ENCODE data around the gene UTP11.

Gene UTP11

GRCh38 chr1:38014724-38015424 is 2.3 kb downstream of the UTP11 start:
- Histone ChIP-seq H3K27ac (ENCODE audit: low read depth in 2 of 2, low read length in 2 of 2) (no peak overlapping the region), H3K9ac (ENCODE audit: low read depth in 1 of 2, low read length in 2 of 2) (no peak overlapping the region)

GRCh38 chr1:38015978-38016725 is 3.6 kb downstream of the UTP11 start:
- Histone ChIP-seq H3K4me1 (ENCODE audit: control insufficient read depth in 2 of 2, insufficient read depth in 2 of 2, low read length in 2 of 2) (peaks cover 14 to 15% of the 10 kb centered on the region in 2 donors), H3K36me3 (ENCODE audit: control insufficient read depth in 2 of 2, insufficient read depth in 2 of 2, low read length in 2 of 2) (peaks cover 25 to 44% of the 10 kb centered on the region in 2 donors), H3K9ac (ENCODE audit: low read depth in 1 of 2, low read length in 2 of 2) (peak overlapping the region in 1 of 2 donors; percentile 34), H3K4me3 (ENCODE audit: low read length in 2 of 2) (no peak overlapping the region), H3K27me3 (ENCODE audit: control insufficient read depth in 2 of 2, insufficient read depth in 2 of 2, low read length in 2 of 2) (no peaks in the 10 kb centered on the region), H3K27ac (ENCODE audit: low read depth in 2 of 2, low read length in 2 of 2) (peak overlapping the region in 1 of 2 donors; percentile 67), H3K9me3 (ENCODE audit: control insufficient read depth in 2 of 2, low read length in 2 of 2) (no peaks in the 10 kb centered on the region)

More at GRCh38 chr1:38014724-38015424, 2.3 kb downstream of the UTP11 start:
- Histone ChIP-seq H3K4me1 (ENCODE audit: control insufficient read depth in 2 of 2, insufficient read depth in 2 of 2, low read length in 2 of 2) (peaks cover 14 to 15% of the 10 kb centered on the region in 2 donors), H3K4me3 (ENCODE audit: low read length in 2 of 2) (no peak overlapping the region), H3K9me3 (ENCODE audit: control insufficient read depth in 2 of 2, low read length in 2 of 2) (no peaks in the 10 kb centered on the region), H3K27me3 (ENCODE audit: control insufficient read depth in 2 of 2, insufficient read depth in 2 of 2, low read length in 2 of 2) (no peaks in the 10 kb centered on the region), H3K36me3 (ENCODE audit: control insufficient read depth in 2 of 2, insufficient read depth in 2 of 2, low read length in 2 of 2) (peaks cover 18 to 39% of the 10 kb centered on the region in 2 donors)

GRCh38 chr1:38018864-38019343 is 6.4 kb downstream of the UTP11 start:
- H3K4me1 ChIP-seq (ENCODE audit: control insufficient read depth in 2 of 2, insufficient read depth in 2 of 2, low read length in 2 of 2), result peaks cover 3 to 6% of the 10 kb centered on the region in 2 donors

GRCh38 chr1:38020396-38020795 is 7.9 kb downstream of the UTP11 start:
- peaks cover 54 to 77% of the 10 kb centered on the region in 2 donors for H3K36me3 ChIP-seq (ENCODE audit: control insufficient read depth in 2 of 2, insufficient read depth in 2 of 2, low read length in 2 of 2)
- no peaks in the 10 kb centered on the region for H3K27me3 ChIP-seq (ENCODE audit: control insufficient read depth in 2 of 2, insufficient read depth in 2 of 2, low read length in 2 of 2)
- no peak overlapping the region for H3K27ac ChIP-seq (ENCODE audit: low read depth in 2 of 2, low read length in 2 of 2)
- no peaks in the 10 kb centered on the region for H3K9me3 ChIP-seq (ENCODE audit: control insufficient read depth in 2 of 2, low read length in 2 of 2)
- no peak overlapping the region for H3K9ac ChIP-seq (ENCODE audit: low read depth in 1 of 2, low read length in 2 of 2)
- H3K4me3 ChIP-seq (ENCODE audit: low read length in 2 of 2), result no peak overlapping the region
- H3K4me1 ChIP-seq (ENCODE audit: control insufficient read depth in 2 of 2, insufficient read depth in 2 of 2, low read length in 2 of 2), result no peaks in the 10 kb centered on the region

More at GRCh38 chr1:38018864-38019343, 6.4 kb downstream of the UTP11 start:
- no peak overlapping the region for H3K9ac ChIP-seq (ENCODE audit: low read depth in 1 of 2, low read length in 2 of 2)
- no peaks in the 10 kb centered on the region for H3K9me3 ChIP-seq (ENCODE audit: control insufficient read depth in 2 of 2, low read length in 2 of 2)
- H3K36me3 ChIP-seq (ENCODE audit: control insufficient read depth in 2 of 2, insufficient read depth in 2 of 2, low read length in 2 of 2), result peaks cover 44 to 70% of the 10 kb centered on the region in 2 donors
- H3K27ac ChIP-seq (ENCODE audit: low read depth in 2 of 2, low read length in 2 of 2), result no peak overlapping the region
- H3K27me3 ChIP-seq (ENCODE audit: control insufficient read depth in 2 of 2, insufficient read depth in 2 of 2, low read length in 2 of 2), result no peaks in the 10 kb centered on the region
- no peak overlapping the region for H3K4me3 ChIP-seq (ENCODE audit: low read length in 2 of 2)

- H3K4me3 ChIP-seq (ENCODE audit: low read length in 2 of 2), result no peak overlapping the region
- H3K27ac ChIP-seq (ENCODE audit: low read depth in 2 of 2, low read length in 2 of 2), result no peak overlapping the region
- no peak overlapping the region for H3K9ac ChIP-seq (ENCODE audit: low read depth in 1 of 2, low read length in 2 of 2)
- no peaks in the 10 kb centered on the region for H3K4me1 ChIP-seq (ENCODE audit: control insufficient read depth in 2 of 2, insufficient read depth in 2 of 2, low read length in 2 of 2)
- no peaks in the 10 kb centered on the region for H3K9me3 ChIP-seq (ENCODE audit: control insufficient read depth in 2 of 2, low read length in 2 of 2)
- H3K36me3 ChIP-seq (ENCODE audit: control insufficient read depth in 2 of 2, insufficient read depth in 2 of 2, low read length in 2 of 2), result peaks cover 53 to 69% of the 10 kb centered on the region in 2 donors
- H3K27me3 ChIP-seq (ENCODE audit: control insufficient read depth in 2 of 2, insufficient read depth in 2 of 2, low read length in 2 of 2), result no peaks in the 10 kb centered on the region
These were observed 9.4 kb downstream of the UTP11 start for GRCh38 chr1:38021969-38022368.

GRCh38 chr1:38022810-38023209 is 10.3 kb downstream of the UTP11 start:
- H3K9me3 ChIP-seq (ENCODE audit: control insufficient read depth in 2 of 2, low read length in 2 of 2), result no peaks in the 10 kb centered on the region
- H3K9ac ChIP-seq (ENCODE audit: low read depth in 1 of 2, low read length in 2 of 2), result no peak overlapping the region
- H3K4me1 ChIP-seq (ENCODE audit: control insufficient read depth in 2 of 2, insufficient read depth in 2 of 2, low read length in 2 of 2), result no peaks in the 10 kb centered on the region
- no peak overlapping the region for H3K27ac ChIP-seq (ENCODE audit: low read depth in 2 of 2, low read length in 2 of 2)
- H3K4me3 ChIP-seq (ENCODE audit: low read length in 2 of 2), result no peak overlapping the region
- H3K36me3 ChIP-seq (ENCODE audit: control insufficient read depth in 2 of 2, insufficient read depth in 2 of 2, low read length in 2 of 2), result peaks cover 50 to 63% of the 10 kb centered on the region in 2 donors
- no peaks in the 10 kb centered on the region for H3K27me3 ChIP-seq (ENCODE audit: control insufficient read depth in 2 of 2, insufficient read depth in 2 of 2, low read length in 2 of 2)

- H3K4me1 ChIP-seq (ENCODE audit: control insufficient read depth in 2 of 2, insufficient read depth in 2 of 2, low read length in 2 of 2), result peaks cover 7 to 8% of the 10 kb centered on the region in 2 donors
- H3K9ac ChIP-seq (ENCODE audit: low read depth in 1 of 2, low read length in 2 of 2), result no peak overlapping the region
- H3K4me3 ChIP-seq (ENCODE audit: low read length in 2 of 2), result no peak overlapping the region
- peaks cover 0 to 2% of the 10 kb centered on the region in 2 donors for H3K27me3 ChIP-seq (ENCODE audit: control insufficient read depth in 2 of 2, insufficient read depth in 2 of 2, low read length in 2 of 2)
- H3K27ac ChIP-seq (ENCODE audit: low read depth in 2 of 2, low read length in 2 of 2), result no peak overlapping the region
- no peaks in the 10 kb centered on the region for H3K9me3 ChIP-seq (ENCODE audit: control insufficient read depth in 2 of 2, low read length in 2 of 2)
- H3K36me3 ChIP-seq (ENCODE audit: control insufficient read depth in 2 of 2, insufficient read depth in 2 of 2, low read length in 2 of 2), result peaks cover 38 to 44% of the 10 kb centered on the region in 2 donors
These were observed 12.7 kb downstream of the UTP11 start for GRCh38 chr1:38025233-38025632.

- Histone ChIP-seq H3K9ac (ENCODE audit: low read depth in 1 of 2, low read length in 2 of 2) (no peak overlapping the region), H3K27ac (ENCODE audit: low read depth in 2 of 2, low read length in 2 of 2) (no peak overlapping the region), H3K4me1 (ENCODE audit: control insufficient read depth in 2 of 2, insufficient read depth in 2 of 2, low read length in 2 of 2) (peaks cover 10 to 13% of the 10 kb centered on the region in 2 donors), H3K27me3 (ENCODE audit: control insufficient read depth in 2 of 2, insufficient read depth in 2 of 2, low read length in 2 of 2) (peaks cover 0 to 2% of the 10 kb centered on the region in 2 donors), H3K9me3 (ENCODE audit: control insufficient read depth in 2 of 2, low read length in 2 of 2) (no peaks in the 10 kb centered on the region), H3K36me3 (ENCODE audit: control insufficient read depth in 2 of 2, insufficient read depth in 2 of 2, low read length in 2 of 2) (peaks cover 34 to 42% of the 10 kb centered on the region in 2 donors), H3K4me3 (ENCODE audit: low read length in 2 of 2) (no peak overlapping the region)
These were observed 13.1 kb downstream of the UTP11 start for GRCh38 chr1:38025664-38026063.

- Histone ChIP-seq H3K4me1 (ENCODE audit: control insufficient read depth in 2 of 2, insufficient read depth in 2 of 2, low read length in 2 of 2) (peaks cover 10 to 13% of the 10 kb centered on the region in 2 donors), H3K9me3 (ENCODE audit: control insufficient read depth in 2 of 2, low read length in 2 of 2) (no peaks in the 10 kb centered on the region), H3K27ac (ENCODE audit: low read depth in 2 of 2, low read length in 2 of 2) (no peak overlapping the region), H3K4me3 (ENCODE audit: low read length in 2 of 2) (no peak overlapping the region), H3K27me3 (ENCODE audit: control insufficient read depth in 2 of 2, insufficient read depth in 2 of 2, low read length in 2 of 2) (peaks cover 0 to 4% of the 10 kb centered on the region in 2 donors), H3K9ac (ENCODE audit: low read depth in 1 of 2, low read length in 2 of 2) (no peak overlapping the region), H3K36me3 (ENCODE audit: control insufficient read depth in 2 of 2, insufficient read depth in 2 of 2, low read length in 2 of 2) (peaks cover 34 to 38% of the 10 kb centered on the region in 2 donors)
These were observed 14.2 kb downstream of the UTP11 start for GRCh38 chr1:38026592-38027200.

Measured in mucosa of rectum (tissue), 2 donors.